Amniotic epithelial cell (primary cell): ENCODE results near the gene EMP2.
"Not testable (repeated sequence)": the region's sequence is repeated elsewhere in the genome, so short reads cannot be mapped to it uniquely, and the experiment has no call there.

Source experiments
- DNase-seq: peaks from one replicate; pipeline ENCODE4 v3.0.0-alpha.2; 2010; ENCODE audit warnings: low read depth

Gene EMP2

DNA sequence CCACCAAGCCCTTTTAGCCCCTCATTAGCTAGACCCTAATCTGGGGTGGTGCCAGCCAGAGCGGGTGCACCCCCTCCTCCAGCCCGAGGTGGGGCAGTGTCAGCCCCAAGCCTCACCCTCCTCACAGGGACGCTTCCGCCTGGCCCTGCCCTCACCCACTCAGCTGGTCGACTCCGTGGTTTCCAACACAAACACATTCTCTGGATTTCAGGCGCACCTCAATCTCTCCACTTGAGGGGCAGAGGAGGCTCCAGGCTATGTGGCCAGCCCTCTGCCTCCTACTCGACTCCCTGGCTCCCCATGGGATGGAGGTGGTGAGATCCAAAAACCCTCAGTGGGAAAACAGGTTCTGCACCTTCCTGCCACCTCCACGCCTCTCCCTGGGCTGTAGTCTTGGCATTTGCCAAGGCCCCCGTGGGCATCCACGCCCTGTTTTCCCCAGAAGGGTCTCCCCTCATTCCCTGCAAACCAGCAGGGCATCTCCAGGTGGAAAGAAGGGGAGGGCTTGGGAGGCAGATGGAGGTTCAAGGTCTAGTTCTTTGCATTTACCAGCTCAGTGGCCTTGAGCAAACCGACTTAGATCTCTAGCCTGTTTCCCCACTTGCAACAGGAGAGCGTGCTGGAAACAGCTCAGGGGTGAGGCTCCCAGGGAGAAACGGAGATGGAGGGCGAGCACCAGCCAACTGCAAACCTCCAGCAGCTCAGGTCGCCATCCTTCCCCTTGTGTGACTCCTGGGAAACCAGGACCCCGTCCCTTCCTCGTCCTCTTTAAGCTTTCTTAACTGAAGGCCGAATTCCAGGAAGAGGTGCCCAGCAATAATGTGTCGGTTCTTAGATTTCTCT is 1.7 kb downstream of the EMP2 start:
- peak; percentile 31 for DNase-seq

DNA sequence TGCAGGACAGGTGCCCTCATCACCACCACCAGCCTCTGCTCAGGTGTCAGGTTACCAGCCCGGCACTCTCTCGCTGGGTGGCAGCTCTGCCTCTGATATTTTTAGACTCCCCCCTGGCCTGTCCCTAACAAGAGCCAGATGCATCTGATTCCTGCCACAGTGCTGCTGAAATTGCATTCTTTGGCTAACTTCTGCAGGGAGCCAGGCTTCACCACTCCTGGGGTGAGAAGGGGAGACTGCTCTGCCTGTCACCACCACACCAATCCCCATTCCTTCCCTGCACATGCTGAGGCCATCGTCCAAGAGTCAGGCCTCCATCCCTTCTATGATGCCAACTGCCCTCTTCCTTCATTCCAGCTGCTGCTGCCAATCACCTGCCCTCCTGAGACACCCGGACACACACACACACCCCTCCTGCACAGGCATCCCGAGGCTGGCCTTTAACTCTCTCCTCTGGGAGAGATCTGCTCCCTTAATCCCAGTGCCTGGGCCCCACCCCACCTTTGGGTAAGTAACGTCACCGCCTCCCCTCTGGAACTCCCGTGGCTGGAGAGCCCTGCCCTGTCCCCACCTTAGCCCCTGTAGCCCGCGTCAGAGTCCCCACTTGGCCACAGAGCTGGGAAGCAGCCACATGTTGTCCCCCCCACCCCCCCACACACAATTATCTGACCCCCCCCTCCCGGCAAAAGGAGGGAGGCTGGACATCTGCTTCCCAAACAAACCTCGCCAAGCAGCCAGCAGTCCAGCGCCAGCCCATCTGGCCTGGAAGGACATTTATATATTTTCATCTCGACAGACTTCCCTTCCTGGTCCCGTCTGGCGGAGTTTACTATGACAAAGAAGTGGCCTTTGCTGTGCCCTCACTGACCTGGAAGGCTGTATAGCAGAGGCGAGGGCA is 2.8 kb downstream of the EMP2 start:
- peak; percentile 12 for DNase-seq

DNA sequence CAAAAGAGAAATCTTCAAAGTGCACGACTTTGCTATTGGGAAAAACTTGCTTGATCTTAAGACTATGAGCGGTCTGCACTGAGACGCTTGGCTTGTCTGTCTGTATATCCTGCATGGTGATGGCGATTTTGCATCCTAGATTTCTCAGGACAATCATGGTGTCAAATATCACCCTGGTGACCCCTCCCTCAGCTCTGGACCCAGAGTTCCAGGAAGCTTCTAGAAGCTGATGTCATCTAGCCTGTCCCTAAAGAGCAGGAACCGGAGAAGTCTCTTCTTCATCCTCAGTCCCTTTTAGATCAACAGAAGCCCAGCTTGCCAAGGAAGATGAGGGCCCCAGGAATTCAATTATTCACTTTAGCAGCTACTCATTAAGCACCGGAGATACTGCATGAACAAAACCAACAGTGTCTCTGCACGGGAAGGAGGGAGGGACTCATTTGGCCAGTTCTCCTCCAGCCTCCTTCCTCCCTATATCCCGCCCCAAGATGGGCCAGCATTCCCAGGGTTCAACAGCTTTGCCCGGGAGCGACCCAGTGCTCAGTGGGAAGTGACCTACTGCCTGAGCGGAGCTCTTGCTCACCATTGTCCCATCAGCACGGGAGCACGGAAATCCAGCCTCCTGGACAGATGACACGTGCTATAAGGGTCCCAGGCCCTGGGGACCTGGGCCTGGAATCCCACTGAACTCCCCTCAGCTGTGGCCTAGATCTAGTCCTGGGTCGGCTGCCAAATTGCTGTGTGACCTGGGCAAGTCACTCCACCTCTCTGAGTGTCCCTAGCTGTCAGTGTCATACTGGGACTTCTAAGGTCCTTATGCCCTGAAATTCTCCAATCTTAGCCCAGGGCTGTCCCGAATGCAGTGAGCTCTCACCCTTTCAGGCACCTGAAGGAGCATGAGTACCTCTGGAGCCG is 3.8 kb downstream of the EMP2 start:
- DNase-seq = no peak

DNA sequence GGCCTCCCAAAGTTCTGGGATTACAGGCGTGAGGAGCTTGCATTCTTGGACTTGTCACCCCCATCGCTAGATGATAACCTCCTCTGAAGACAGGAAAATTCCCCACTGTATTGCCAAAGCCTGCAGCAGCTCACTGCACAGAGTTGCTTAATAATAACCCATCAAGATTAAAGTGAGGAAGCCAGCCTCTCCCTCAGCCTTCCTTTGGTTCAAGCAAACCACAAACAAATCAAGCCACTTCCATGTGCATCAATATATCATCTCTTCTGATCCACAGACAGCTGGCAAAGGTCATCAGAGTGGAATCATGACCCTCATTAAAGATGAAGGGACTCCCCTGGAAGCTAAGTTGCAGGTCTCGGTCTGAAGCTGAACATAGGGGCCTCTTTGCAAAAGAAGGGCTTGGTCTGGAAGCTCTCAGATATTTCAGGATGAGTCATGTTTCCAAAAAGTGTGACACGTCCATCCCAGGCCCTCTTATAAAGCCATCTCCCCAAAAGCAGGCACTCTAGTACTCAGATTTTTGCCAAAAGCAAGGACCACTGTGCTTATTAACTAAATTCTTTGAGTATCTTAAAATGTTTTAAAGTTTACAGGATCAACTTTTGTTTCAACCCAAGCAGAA is 4.8 kb downstream of the EMP2 start:
- peak; percentile 93 for DNase-seq

DNA sequence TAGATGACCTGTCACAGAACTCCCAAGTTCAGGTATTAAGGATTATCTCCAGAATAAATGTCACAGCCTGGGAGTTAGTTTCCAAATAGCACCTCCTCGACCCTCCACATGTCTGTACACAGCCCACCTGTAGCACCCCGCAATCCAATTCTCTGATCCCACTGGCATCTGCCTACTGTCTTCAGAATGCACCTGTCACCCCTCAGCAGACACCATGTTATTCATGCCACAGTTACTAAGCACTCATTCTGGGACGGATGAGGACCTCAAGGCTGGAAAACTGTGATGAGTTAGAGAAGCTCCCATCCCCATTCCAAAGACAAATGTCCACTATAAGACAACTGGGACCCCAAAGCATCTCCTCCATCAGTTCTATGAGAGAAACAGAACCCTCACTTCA is 7.8 kb downstream of the EMP2 start:
- DNase-seq = no peak

DNA sequence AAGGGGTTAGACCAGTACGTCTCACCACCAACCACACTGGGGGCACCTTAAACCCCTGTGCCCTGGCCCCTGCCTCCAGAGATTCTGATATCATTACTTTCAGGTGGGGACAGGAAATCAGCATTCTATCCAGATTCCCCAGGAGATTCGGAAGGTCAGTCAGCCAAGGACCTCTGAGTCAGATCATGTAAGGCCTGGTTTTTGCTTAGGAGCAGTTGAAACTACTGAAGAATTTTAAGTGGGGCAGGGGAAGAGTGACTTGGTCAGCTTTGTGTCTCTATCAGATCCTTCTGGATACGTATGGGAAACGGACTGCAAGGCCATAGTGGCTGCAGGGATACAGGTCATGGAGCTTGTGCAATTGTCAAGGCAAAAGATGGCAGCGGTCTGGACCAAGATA is 9.0 kb downstream of the EMP2 start:
- DNase-seq = no peak

DNA sequence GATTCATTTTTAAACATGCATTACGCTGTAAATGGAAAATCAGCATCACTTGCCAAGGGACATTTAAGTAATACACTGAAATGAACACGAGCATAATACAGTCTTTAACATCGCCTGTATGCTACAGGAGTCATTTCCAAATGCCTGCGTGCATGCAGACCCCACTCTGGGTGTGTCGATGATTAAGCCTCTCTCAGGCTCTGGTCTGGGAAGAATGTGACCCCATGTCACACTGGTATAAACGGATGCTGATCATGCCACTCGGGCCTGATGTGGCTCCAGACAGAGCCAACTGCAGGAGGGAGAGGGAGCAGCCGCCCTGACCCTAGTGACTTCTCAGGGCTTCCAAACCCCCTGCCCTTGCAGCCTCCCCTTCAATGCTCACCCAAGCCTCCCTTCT is 10.8 kb downstream of the EMP2 start:
- DNase-seq = no peak

DNA sequence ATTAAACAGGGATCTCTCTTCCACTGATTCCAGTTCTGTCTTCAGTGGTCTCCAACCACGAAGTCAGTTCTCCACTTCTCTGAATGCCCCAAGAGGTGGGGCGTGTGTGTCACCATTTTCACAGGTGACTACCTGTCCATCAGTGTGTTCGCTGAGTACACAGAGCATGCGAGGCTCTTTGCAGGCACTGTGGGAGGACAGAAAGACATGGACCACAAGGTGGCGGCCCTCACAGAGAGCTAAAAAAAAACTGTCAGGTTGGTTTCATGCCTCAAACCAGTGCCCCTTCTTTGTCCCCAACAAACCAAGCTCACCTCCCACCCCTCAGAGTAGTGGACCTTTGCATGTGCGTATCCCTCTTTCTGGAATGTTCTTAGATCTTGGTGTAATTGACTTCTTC is 13.8 kb downstream of the EMP2 start:
- no peak for DNase-seq

DNA sequence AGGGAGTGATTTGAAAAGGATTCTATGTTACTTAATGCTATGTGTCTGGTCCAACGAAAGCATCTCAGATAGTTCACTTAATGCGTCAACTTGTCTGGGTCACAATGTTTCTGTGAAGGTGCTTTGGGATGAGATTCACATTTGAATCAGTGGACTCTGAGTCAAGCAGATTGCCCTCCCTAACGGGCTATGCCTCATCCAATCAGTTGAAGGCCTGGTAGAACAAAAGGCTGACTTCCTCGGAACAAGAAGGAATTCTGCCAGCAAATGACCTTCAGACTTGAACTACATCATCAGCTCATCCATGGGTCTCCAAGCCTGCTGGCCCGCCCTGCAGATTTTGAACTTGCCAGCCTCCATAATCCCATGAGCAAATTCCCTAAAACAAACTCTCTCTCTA is 15.2 kb downstream of the EMP2 start:
- DNase-seq = no peak

DNA sequence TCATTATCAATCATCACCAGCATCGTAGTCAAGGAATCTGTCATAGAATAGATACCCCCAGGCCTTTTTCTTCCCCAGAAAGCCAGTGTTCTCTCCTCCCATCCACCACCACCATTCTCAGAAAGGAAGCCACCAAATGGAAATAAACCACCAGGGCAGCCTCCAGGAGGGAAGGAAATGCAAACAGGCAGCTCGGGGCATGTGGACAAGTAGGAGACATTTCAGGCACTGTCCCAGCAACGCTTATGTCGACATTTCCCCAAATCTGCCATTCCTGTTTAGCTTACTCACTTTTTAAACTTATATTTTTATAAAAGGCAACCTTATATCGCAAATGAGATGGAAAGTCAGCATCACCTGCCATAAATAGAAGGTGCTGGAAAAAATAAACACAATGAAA is 15.8 kb downstream of the EMP2 start:
- DNase-seq = no peak

DNA sequence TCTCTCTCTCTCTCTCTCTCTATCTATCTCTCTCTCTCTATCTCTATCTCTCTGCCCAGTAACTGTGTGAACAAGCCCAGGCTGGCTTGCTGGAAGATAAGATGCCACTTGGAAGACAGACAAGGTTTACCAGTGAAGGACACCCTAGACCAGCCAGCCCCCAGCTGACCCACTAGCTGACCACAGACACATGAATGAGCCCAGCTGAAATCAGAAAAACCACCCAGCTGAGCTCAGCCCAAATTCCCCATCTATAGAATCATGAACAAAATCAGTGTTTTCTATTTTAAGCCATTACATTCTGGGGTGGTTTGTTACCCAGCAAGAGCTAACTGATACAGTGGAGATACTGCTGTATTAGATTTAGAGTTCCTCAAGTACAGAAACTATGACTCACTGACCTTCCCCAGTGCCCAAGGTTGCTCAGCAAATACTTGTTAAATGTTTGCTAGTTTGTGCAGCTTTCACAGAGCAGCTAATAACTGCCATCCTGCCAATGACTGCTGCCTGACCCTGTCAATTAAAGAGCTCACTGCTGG is 18.0 kb downstream of the EMP2 start:
- no peak for DNase-seq

DNA sequence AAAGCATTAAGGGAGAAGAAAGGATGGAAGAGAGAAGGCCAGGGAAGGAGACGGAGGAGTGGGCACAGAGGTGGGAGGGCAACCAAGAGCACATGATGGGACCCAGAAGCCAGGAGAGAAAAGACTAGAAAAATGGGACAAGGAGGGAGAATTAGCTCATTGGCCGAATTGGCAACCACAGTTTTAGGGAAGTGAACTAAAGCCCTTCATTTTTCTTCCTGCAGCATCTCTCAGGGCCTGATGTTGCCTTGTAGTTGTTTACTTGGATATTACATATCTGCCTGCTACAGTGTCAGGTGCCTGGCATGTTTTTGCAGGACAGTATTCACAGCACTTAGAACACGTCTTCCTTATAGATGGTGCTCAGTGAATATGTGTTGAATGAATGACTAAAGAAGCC is 19.0 kb downstream of the EMP2 start:
- no peak for DNase-seq

DNA sequence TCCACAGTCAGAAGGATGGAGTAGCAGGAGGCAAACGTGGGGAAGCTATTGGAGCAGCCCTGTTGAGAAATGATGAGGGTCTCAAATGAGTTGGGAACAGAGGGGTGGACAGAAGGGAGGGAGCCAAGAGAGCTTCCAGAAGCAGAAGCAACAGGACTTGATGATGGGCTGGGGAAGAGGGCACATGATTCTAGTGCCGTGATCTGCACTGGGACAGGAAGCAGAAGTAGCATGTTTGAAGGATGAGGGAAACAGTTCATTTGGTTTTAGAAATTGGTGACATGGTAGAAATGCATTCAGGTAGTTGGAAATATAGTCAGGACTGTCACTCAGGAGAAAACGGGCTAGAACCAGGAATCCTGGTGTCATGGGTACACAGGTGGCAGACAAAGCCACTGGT is 19.4 kb downstream of the EMP2 start:
- DNase-seq = no peak

DNA sequence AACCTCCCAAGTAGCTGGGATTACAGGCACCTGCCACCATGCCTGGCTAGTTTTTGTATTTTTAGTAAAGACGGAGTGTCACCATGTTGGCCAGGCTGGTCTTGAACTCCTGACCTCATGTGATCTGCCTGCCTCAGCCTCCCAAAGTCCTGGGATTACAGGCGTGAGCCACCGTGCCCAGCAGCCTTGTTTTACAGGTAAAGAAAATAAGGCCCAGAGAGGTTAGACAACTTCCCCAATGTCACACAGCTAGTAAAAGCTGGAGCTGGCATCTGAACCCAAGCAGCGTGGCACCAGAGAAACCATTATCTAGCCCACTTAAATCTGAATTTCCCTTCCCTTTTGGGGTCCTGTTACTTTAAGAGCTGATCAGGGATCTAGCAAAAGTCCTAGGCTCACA is 20.6 kb downstream of the EMP2 start:
- DNase-seq = not testable (repeated sequence)

DNA sequence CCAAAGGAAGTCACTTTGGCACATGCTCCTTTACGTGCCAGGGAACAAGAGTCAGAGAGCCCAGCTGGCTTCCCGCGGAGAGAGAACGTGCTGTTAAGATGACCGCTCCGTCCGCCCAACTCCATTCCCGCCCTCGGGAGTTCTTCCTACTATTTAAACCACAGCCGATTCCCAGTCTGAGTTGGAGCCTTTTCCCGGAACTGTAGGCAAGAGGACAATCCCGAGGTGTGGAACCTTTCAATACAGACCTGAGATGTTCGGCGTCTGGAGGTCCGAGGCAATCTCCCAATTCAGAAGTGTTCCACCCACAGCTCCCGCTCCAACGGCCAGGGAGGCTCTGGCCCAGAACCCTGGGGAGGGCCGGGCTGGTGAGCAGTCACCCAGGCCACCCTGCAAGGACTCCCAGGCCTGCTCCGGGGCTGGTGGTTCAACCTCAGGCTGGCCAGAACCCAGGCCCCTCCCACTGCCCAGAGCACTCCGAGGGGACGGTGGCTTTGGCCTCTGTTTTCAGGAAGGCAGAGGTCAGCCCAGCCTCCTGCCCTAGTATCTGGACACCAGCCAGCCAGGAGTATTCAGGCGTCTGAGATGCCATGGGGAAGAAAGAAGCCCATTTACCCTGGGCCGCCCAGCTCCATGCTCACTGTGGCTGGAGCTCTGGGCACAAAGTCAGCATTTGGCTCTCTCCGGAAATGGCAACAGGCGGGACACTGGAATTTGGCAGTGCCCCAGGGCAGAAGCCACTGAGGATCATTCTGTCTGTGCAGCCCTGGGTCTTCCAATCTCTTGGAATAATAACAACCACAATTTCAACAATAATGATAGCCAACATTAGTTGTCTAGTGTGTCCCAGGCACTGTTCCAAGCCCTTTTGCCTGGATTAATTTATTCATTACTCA is 21.4 kb downstream of the EMP2 start:
- DNase-seq = no peak

DNA sequence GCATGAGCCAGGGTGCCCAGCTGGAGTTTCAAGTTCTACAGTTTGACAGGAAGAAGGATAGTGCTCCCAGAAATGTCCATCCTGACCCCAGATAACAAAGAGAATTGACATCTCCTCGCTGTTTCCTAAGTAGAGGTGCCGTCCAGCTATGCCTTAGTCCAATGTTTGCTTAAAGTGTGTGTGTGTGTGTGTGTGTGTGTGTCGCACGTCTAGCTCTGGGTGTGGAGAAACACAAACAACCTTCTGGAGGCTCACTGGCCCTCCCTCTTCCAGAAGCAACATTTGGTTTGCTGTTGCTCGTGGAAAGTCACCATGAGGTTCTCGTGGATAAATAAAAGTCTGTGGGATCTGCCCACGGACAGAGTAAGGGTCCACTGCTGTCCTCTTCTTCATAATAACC is 22.1 kb downstream of the EMP2 start:
- no peak for DNase-seq

DNA sequence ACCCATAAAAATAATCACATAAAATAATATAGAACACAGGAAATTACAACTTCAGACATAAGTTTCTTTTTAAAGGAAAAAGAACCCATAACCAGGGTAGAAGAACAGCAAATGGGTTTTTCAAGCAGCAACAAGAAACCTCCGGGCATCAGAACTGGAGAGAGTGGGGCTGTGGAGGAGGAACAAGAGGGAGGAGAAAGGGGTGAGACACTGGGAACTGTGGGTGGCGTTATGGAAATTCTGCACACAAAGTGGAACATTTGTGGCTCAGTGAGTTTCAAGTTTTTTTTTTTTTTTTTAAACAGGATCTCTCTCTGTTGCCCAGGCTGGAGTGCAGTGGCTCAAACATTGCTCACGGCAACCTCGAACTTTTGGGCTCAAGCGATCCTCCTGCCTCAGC is 22.6 kb downstream of the EMP2 start:
- DNase-seq = no peak

DNA sequence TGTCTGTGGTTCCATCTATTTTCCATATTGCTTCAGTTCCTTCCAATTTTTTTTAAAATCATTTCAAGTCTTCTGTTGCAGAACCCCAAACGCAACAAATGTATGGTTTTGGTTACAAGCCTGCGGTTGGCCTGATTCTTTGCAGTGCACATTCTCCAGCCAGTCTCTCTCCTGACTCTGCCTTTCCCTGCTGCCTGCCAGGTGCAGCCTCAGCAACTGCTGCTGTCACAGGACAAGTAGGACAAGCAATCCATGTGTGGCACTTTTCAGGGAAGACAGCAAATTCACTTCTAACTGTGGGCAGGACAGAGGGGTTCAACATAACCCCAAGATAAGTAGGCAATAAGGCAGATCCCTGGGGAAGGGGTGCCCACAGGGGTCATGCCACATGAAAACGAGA is 24.2 kb downstream of the EMP2 start:
- DNase-seq = no peak

DNA sequence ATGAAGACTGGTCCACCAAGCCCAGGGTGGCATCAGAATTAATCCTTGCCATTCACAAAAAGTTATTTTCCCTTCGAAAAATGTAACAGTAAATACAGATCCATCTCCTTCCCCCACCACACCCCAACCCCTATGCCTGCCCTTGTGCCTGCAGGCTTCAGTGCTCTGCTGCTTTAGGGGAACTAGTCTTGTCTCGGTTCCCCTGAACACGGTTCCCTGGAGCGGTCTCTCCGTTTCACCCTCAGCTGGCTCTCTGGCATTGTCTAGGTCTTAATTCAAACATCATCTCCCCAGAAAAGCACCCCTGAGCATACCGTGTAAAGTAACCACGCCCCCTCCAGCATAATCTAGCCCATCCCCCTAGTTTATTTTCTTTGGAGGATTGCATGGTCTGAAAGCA is 25.8 kb downstream of the EMP2 start:
- DNase-seq = no peak

DNA sequence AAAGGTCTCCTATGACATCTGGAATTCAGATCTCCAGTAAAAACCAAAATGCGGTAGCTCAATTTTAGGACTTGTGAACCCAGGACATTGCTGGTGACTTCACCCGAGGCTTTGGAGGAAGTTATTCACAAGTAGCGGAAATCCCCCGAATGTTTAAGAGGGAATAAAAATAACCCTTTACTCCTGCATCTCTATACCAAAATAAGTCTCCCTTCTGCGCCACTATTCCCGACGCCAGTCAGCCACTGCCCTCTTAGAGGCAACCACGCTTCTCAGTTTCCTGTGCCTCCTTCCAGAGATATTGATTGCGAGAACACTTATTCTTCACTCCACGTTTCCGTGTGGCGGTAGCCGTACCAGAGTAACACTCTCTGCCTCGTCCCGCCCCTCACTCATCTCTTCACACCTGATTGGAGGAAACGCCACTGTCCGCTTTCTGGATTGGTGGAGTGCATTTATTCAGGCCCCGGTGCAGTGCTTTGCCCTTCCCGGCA is 27.4 kb downstream of the EMP2 start:
- DNase-seq = no peak
